Putamen (tissue), 1 donor: Measurements from ENCODE around the gene C11orf65.
"Not testable (repeated sequence)": the region's sequence is repeated elsewhere in the genome, so short reads cannot be mapped to it uniquely, and the experiment has no call there.

ENCODE experiments used
- DNase-seq: peaks from one replicate; pipeline ENCODE4 v3.0.0-alpha.2; 2016; ENCODE audit warnings: low spot score

Gene C11orf65

DNA sequence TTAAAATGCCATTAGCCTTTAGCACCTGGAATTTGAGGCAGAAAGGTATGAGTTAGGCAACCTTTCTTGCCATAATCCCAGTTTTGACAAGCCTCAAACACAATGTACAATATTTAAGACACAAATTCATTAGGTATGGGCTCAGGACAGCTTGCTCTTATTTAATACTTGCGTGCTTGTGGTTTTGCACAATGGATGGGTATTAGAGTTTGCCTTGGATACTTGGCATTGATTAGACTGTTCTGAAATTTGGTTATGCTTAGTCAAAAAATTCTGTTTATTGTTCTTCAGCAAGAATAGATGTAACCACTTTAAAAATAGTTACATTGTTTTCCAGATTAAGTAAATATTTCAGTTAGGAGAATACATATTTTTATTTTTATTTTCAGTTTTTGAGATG is 5.4 kb upstream of the C11orf65 start:
- no peak for DNase-seq

DNA sequence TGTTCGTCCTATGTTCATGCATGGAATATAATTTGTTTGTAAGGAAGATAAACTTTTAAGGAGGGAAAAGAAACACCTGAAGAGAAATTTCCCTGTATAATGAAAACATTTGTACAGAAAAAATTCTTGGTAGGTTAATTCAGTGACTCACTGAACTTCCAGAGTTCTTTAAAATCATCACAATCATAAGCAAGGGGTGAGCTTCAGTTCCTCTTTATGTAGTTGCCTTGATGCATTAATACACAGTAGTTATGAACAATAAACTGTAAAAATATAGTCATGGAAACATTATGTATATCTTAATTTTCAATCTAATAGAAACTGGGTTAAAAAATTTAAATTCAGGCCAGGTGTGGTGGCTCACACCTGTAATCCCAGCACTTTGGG is 1.1 kb upstream of the C11orf65 start:
- DNase-seq, result no peak

DNA sequence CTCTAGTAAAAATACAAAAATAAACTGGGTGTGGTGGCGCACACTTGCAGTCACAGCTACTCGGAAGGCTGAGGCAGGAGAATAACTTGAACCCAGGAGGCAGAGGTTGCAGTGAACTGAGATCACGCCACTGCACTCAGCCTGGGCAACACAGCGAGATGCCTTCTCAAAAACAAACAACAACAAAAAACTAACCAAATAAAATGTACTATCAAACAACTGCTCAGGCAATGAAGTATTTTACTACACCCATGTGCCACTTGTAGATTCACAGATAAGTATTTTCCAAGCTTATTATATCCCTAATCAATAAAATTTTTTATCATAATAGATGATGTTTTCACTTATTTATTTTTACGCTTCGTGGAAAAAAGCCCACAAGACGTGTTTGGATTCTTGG is 924 bp downstream of the C11orf65 start:
- DNase-seq, result no peak

GRCh38 chr11:108453207-108453835 is 14.0 kb downstream of the C11orf65 start:
- DNase-seq, result no peak

DNA sequence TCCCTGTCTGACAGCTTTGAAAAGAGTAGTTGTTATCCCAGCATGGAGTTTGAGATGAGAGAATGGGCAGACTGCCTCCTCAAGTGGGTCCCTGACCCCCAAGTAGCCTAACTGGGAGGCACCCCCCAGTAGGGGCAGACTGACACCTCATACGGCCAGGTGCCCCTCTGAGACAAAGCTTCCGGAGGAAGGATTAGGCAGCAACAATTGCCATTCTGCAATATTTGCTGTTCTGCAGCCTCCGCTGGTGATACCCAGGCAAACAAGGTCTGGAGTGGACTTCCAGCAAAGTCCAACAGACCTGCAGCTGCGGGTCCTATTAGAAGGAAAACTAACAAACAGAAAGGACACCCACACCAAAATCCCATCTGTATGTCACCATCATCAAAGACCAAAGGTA is 25.9 kb downstream of the C11orf65 start:
- not testable (repeated sequence) for DNase-seq

DNA sequence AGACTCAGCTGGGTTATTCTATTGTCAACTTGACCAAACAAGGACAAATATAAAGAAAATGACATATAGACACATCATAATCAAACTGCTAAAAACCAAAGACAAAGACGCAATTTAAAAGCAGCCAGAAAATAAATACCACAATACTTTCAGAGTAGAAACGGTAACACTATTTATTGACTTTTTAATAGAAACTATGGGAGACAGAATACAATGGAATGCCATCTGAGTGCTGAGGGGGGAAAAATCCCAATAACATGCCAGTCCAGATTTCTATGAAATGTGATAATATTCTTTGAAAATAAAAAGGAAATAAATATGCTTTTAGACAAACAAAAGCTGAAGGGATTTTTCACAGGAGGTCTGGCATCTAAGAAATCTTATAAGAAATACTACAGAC is 30.7 kb downstream of the C11orf65 start:
- DNase-seq, result no peak

DNA sequence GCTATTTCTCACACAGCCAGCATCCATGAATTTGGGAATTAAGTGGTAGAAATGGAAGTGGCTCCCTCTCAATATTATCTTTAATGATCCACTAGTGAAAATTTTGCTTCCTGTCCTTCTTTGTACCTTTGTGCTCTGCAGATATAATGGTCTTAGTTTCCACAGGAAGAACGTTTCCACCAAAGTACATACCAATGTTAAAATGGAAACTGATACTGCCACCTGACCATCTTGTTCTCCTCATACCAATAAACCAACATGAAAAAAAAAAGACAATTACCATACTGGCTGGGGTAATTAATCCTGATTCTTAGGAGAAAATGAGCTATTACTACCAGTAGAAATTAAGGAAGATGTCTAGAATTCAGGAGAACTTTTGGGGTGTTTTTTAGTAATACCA is 32.3 kb downstream of the C11orf65 start:
- no peak for DNase-seq

GRCh38 chr11:108432783-108433182 is 34.5 kb downstream of the C11orf65 start:
- DNase-seq, result no peak

DNA sequence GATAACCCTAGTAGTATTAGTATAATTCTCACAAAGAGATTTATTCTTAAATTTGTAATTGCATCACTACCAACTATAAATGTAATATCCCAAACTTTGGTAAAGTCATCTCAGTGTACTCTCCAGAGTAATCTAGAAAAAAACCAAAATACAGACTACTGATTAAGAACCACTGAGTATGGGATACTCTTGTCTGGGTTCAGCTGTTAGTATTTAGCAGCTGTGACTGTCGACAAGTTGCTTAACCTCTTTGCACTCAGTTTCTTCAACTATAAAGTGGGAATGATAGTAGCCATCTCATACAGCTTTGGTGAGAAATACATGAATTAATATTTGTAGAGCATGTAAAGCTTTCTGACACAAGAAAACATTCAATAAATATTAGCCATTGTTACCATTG is 35.3 kb downstream of the C11orf65 start:
- DNase-seq, result no peak

DNA sequence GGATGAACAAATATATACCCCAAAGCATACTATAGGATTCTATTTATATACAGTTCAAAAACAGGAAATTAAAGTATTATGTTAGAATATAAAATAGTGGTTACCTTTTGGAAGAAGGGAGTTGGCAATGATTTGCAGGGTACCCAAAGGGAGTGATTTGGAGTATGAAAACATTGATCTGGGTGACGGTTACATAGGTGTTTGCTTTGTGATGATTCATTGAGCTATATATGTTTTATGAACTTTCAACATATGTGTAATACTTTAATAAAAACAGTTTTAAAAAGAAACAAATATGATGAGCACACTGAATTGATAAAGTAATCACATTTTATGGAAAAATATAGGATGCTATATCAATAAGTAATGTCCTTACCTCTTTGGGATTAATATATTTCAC is 36.0 kb downstream of the C11orf65 start:
- no peak for DNase-seq

GRCh38 chr11:108417551-108417950 is 49.8 kb downstream of the C11orf65 start:
- not testable (repeated sequence) for DNase-seq

DNA sequence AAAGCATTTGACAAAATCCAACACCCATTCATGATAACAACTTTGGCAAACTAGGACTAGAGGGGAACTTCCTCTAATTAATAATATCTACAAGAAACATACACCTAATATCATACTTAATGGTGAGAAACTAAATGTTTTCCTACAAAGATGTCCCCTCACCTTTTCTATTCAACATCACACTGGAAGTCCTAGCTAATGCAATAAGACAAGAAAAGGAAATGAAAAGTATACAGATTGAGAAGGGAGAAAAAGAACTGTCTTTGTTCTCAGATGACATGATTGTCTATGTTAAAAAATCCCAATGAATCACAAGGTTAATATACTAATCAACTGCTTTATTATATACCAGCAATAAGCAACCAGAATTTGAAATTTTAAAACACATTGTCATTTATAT is 52.4 kb downstream of the C11orf65 start:
- DNase-seq, result no peak

GRCh38 chr11:108405706-108406105 is 61.6 kb downstream of the C11orf65 start:
- no peak for DNase-seq

GRCh38 chr11:108403052-108403451 is 64.3 kb downstream of the C11orf65 start:
- no peak for DNase-seq

GRCh38 chr11:108402241-108402640 is 65.1 kb downstream of the C11orf65 start:
- DNase-seq, result no peak

DNA sequence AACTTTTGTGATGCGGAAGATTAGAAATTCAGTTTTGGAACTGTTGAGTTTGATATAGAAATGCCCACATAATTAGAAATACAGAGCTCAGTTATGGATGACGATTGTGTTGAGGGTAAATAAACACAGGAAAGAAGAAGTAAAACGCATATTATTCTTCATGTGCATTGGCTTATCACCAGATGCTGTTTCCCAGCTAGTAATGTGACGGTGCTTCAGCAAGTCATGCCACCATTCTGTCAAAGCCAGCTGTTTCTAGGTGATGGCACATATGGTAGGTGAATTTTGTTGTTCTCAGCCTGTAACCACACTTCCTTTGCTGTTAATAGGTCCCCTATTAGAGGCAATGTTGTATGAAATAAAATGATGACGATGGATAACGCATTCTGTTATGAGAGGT is 68.9 kb downstream of the C11orf65 start:
- no peak for DNase-seq

GRCh38 chr11:108396672-108397071 is 70.7 kb downstream of the C11orf65 start:
- DNase-seq, result not testable (repeated sequence)

DNA sequence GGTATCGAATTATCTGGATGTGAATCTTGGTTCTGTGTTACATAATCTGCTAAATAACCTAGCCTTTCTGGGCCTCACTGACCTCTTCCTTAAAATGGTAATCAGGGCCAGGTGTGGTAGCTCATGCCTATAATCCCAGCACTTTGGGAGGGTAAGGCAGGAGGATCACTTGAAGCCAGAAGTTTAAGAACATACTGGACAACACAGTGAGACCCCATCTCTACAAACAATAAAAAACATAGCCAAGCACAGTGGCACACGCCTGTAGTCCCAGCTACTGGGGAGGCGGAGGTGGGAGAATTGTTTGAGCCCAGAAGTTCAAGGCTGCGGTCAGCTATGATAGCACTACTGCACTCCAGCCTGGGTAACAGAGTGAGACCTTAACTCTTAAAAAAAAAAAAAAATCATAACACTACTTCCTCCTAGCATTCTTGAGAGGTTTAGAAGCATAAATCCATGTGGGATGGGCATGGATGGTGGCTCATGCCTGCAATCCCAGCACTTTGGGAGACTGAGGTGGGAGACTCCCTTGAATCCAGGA is 72.5 kb downstream of the C11orf65 start:
- DNase-seq, result no peak

- peak; percentile 7 for DNase-seq
Measured at GRCh38 chr11:108393046-108393445, 74.3 kb downstream of the C11orf65 start.

GRCh38 chr11:108392353-108392752 is 75.0 kb downstream of the C11orf65 start:
- no peak for DNase-seq

- DNase-seq, result no peak
Measured at GRCh38 chr11:108388576-108388975, 78.8 kb downstream of the C11orf65 start.

DNA sequence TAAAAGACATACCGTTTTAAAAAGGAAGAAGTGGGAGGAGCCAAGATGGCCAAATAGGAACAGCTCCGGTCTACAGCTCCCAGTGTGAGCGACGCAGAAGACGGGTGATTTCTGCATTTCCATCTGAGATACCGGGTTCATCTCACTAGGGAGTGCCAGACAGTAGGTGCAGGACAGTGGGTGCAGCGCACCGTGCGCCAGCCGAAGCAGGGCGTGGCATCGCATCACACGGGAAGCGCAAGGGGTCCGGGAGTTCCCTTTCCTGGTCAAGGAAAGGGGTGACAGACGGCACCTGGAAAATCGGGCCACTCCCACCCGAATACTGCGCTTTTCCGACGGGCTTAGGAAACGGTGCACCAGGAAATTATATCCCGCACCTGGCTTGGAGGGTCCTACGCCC is 93.8 kb downstream of the C11orf65 start:
- DNase-seq, result not testable (repeated sequence)

- no peak for DNase-seq
Measured at GRCh38 chr11:108370990-108371389, 96.3 kb downstream of the C11orf65 start.

- no peak for DNase-seq
Measured at GRCh38 chr11:108370315-108370714, 97.0 kb downstream of the C11orf65 start.
